GM19099 (cell line): Measurements from ENCODE around the gene RTP2.

Experiments
- POLR2A ChIP-seq: IDR thresholded peaks from 3 replicates; pipeline ENCODE4 v1.6.1; 2011; ENCODE audit warnings: low read depth; ENCODE audit not compliant: insufficient read length; ENCODE audit errors: extremely low read depth

The RTP2 gene

GRCh38 chr3:187705164-187705563, 2.8 kb upstream of the RTP2 start:
- no peak for TF ChIP-seq POLR2A

GRCh38 chr3:187700249-187700648, 2.1 kb downstream of the RTP2 start:
- no peak for TF ChIP-seq POLR2A

GRCh38 chr3:187698499-187699399, 3.6 kb downstream of the RTP2 start:
- no peak for TF ChIP-seq POLR2A

GRCh38 chr3:187696021-187696420, 6.3 kb downstream of the RTP2 start:
- no peak for TF ChIP-seq POLR2A

GRCh38 chr3:187695449-187695848, 6.9 kb downstream of the RTP2 start:
- TF ChIP-seq POLR2A, result no peak

- TF ChIP-seq POLR2A, result no peak
Observed at GRCh38 chr3:187694801-187695200, 7.6 kb downstream of the RTP2 start.

GRCh38 chr3:187693431-187693830, 8.9 kb downstream of the RTP2 start:
- no peak for TF ChIP-seq POLR2A

GRCh38 chr3:187689984-187690383, 12.4 kb downstream of the RTP2 start:
- TF ChIP-seq POLR2A, result no peak

- no peak for TF ChIP-seq POLR2A
Observed at GRCh38 chr3:187686621-187687273, 15.6 kb downstream of the RTP2 start.

GRCh38 chr3:187685948-187686347, 16.4 kb downstream of the RTP2 start:
- no peak for TF ChIP-seq POLR2A

GRCh38 chr3:187684880-187685279, 17.5 kb downstream of the RTP2 start:
- TF ChIP-seq POLR2A, result no peak

- no peak for TF ChIP-seq POLR2A
Observed at GRCh38 chr3:187684444-187684843, 17.9 kb downstream of the RTP2 start.

- no peak for TF ChIP-seq POLR2A
Observed at GRCh38 chr3:187679638-187680396, 22.5 kb downstream of the RTP2 start.

- TF ChIP-seq POLR2A, result no peak
Observed at GRCh38 chr3:187678726-187679268, 23.6 kb downstream of the RTP2 start.

GRCh38 chr3:187677604-187678003, 24.8 kb downstream of the RTP2 start:
- no peak for TF ChIP-seq POLR2A
